Measurements from ENCODE around the gene PDE4D.

Gene PDE4D

DNA sequence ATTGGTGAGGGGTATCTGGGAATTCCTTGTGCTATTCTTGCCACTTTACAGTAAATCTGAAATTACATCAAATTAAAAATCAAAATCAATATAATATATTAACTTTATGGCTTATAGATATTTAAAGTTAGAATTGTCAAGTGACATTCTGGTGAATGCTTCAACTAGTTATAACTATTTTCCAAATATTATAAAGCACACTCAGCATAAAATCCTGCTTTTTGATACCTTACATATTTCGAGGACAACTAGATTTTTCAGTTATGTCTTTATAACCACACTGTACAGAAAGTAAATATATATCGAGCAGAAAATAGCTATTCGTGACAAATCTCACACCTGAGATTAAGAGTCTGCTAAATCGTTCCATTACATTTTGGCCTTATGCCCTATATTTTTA is 210.2 kb downstream of the PDE4D start:
- Histone ChIP-seq H2BK5ac (ENCODE audit: low read length) (no peak overlapping the region), H3K27me3 (ENCODE audit: control insufficient read depth in 3 of 3, insufficient read depth in 3 of 3, low read depth in 1 of 3, low read length in 3 of 3) (no peaks in the 10 kb centered on the region), H3K79me1 (ENCODE audit: low read depth, low read length) (no peaks in the 10 kb centered on the region), H2AFZ (ENCODE audit: low read length) (no peak overlapping the region), H4K8ac (ENCODE audit: low read depth, low read length) (no peak overlapping the region), H2AK5ac (ENCODE audit: low read depth, low read length) (no peak overlapping the region), H3K4ac (ENCODE audit: low read length) (no peak overlapping the region), H3K14ac (ENCODE audit: low read length) (no peak overlapping the region), H3K9ac (ENCODE audit: low read depth, low read length, poor library complexity) (no peak overlapping the region), H2BK15ac (ENCODE audit: low read length) (no peak overlapping the region), H3K4me1 (ENCODE audit: control insufficient read depth in 2 of 2, insufficient read depth in 1 of 2, low read depth in 1 of 2, low read length in 2 of 2) (no peaks in the 10 kb centered on the region), H4K91ac (ENCODE audit: low read depth, low read length, poor library complexity) (no peak overlapping the region), H3K4me2 (ENCODE audit: insufficient read depth, low read length, poor library complexity, severe bottlenecking) (no peak overlapping the region), H2BK120ac (ENCODE audit: low read depth, low read length) (no peak overlapping the region), H3K23ac (ENCODE audit: low read depth, low read length, poor library complexity) (no peak overlapping the region), H2BK12ac (ENCODE audit: low read length) (no peak overlapping the region), H3K9me3 (replicated peaks in 1 of 2; ENCODE audit: control insufficient read depth in 2 of 2, insufficient read depth in 1 of 2, low read depth in 1 of 2, low read length in 2 of 2) (no peaks in the 10 kb centered on the region), H3K4me3 (ENCODE audit: low read length in 2 of 2) (no peak overlapping the region), H3K18ac (ENCODE audit: low read length) (no peak overlapping the region), H3K36me3 (replicated peaks in 1 of 2; ENCODE audit: control insufficient read depth in 2 of 2, insufficient read depth in 2 of 2, low read length in 2 of 2) (no peaks in the 10 kb centered on the region), H3K27ac (replicated peaks; ENCODE audit: low read length) (no peak overlapping the region)
- no CpG with 5 or more reads among the region's 4 CpGs for WGBS, 2 donors (ENCODE audit: extremely low coverage in 2 of 2, insufficient read length in 2 of 2, insufficient replicate concordance in 1 of 2)
- DNase-seq (ENCODE audit: low spot score): no peak

DNA sequence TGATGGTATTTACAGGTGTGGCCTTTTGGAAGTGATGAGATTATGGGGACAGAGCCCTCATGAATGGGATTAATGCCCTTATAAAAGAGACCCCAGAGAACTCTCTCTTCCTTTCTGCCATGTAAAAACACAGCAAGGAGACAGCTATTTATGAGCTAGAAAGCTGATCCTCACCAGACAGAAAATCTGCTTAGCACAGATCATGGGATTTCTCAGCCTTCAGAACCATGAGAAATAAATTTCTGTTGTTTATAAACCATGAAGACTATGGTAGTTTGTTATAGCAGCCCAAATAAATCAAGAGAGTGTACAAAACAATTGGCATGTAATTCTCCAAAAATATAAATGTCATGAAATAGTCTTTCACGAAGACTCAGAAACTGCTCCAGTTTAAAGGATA is 211.0 kb downstream of the PDE4D start:
- WGBS, 2 donors (ENCODE audit: extremely low coverage in 2 of 2, insufficient read length in 2 of 2, insufficient replicate concordance in 1 of 2): no CpG with 5 or more reads among the region's 1 CpG
- H3K36me3 ChIP-seq (replicated peaks in 1 of 2; ENCODE audit: control insufficient read depth in 2 of 2, insufficient read depth in 2 of 2, low read length in 2 of 2): no peaks in the 10 kb centered on the region

DNA sequence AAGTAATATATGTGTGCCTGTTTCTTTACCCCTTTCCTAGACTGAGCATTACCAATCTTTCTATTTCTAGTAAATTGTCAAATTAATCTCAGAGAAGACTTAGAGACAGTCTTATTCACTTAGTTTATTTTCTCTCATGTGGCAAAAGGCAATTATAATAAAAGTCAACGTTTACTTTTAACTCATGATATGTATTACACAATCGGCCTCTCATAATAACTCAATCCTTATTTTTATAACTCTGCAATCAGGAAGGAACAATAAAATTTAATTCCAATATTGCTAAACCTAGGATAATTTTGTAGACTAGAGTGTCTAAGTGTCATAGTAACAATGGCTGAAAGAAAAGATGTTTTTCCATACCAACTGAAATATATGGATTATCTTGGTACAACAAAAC is 214.6 kb downstream of the PDE4D start:
- Histone ChIP-seq H3K18ac (ENCODE audit: low read length) (no peak overlapping the region), H3K14ac (ENCODE audit: low read length) (no peak overlapping the region), H4K91ac (ENCODE audit: low read depth, low read length, poor library complexity) (no peak overlapping the region), H2BK15ac (ENCODE audit: low read length) (no peak overlapping the region), H3K4me1 (ENCODE audit: control insufficient read depth in 2 of 2, insufficient read depth in 1 of 2, low read depth in 1 of 2, low read length in 2 of 2) (no peaks in the 10 kb centered on the region), H2AFZ (ENCODE audit: low read length) (no peak overlapping the region), H3K27me3 (ENCODE audit: control insufficient read depth in 3 of 3, insufficient read depth in 3 of 3, low read depth in 1 of 3, low read length in 3 of 3) (no peaks in the 10 kb centered on the region), H3K36me3 (replicated peaks in 1 of 2; ENCODE audit: control insufficient read depth in 2 of 2, insufficient read depth in 2 of 2, low read length in 2 of 2) (no peaks in the 10 kb centered on the region), H3K27ac (replicated peaks; ENCODE audit: low read length) (no peak overlapping the region), H3K4me3 (ENCODE audit: low read length in 2 of 2) (no peak overlapping the region), H2BK12ac (ENCODE audit: low read length) (no peak overlapping the region), H3K79me1 (ENCODE audit: low read depth, low read length) (no peaks in the 10 kb centered on the region), H3K4me2 (ENCODE audit: insufficient read depth, low read length, poor library complexity, severe bottlenecking) (no peak overlapping the region), H4K8ac (ENCODE audit: low read depth, low read length) (no peak overlapping the region), H2BK5ac (ENCODE audit: low read length) (no peak overlapping the region), H3K4ac (ENCODE audit: low read length) (no peak overlapping the region), H3K23ac (ENCODE audit: low read depth, low read length, poor library complexity) (no peak overlapping the region), H2BK120ac (ENCODE audit: low read depth, low read length) (no peak overlapping the region), H3K9me3 (replicated peaks in 1 of 2; ENCODE audit: control insufficient read depth in 2 of 2, insufficient read depth in 1 of 2, low read depth in 1 of 2, low read length in 2 of 2) (no peaks in the 10 kb centered on the region), H3K9ac (ENCODE audit: low read depth, low read length, poor library complexity) (no peak overlapping the region), H2AK5ac (ENCODE audit: low read depth, low read length) (no peak overlapping the region)
- DNase-seq (ENCODE audit: low spot score): no peak
- no CpG with 5 or more reads among the region's 2 CpGs for WGBS, 2 donors (ENCODE audit: extremely low coverage in 2 of 2, insufficient read length in 2 of 2, insufficient replicate concordance in 1 of 2)

More for the DNA sequence above, 211.0 kb downstream of the PDE4D start:
- Histone ChIP-seq H2BK15ac (ENCODE audit: low read length) (no peak overlapping the region), H3K9ac (ENCODE audit: low read depth, low read length, poor library complexity) (no peak overlapping the region), H2BK120ac (ENCODE audit: low read depth, low read length) (no peak overlapping the region), H3K23ac (ENCODE audit: low read depth, low read length, poor library complexity) (no peak overlapping the region), H3K4ac (ENCODE audit: low read length) (no peak overlapping the region), H3K79me1 (ENCODE audit: low read depth, low read length) (no peaks in the 10 kb centered on the region), H3K27ac (replicated peaks; ENCODE audit: low read length) (no peak overlapping the region), H3K18ac (ENCODE audit: low read length) (no peak overlapping the region), H3K27me3 (ENCODE audit: control insufficient read depth in 3 of 3, insufficient read depth in 3 of 3, low read depth in 1 of 3, low read length in 3 of 3) (no peaks in the 10 kb centered on the region), H3K4me2 (ENCODE audit: insufficient read depth, low read length, poor library complexity, severe bottlenecking) (no peak overlapping the region), H3K14ac (ENCODE audit: low read length) (no peak overlapping the region), H2BK12ac (ENCODE audit: low read length) (no peak overlapping the region), H2AFZ (ENCODE audit: low read length) (no peak overlapping the region), H4K8ac (ENCODE audit: low read depth, low read length) (no peak overlapping the region), H3K4me1 (ENCODE audit: control insufficient read depth in 2 of 2, insufficient read depth in 1 of 2, low read depth in 1 of 2, low read length in 2 of 2) (no peaks in the 10 kb centered on the region), H3K9me3 (replicated peaks in 1 of 2; ENCODE audit: control insufficient read depth in 2 of 2, insufficient read depth in 1 of 2, low read depth in 1 of 2, low read length in 2 of 2) (no peaks in the 10 kb centered on the region), H2AK5ac (ENCODE audit: low read depth, low read length) (no peak overlapping the region), H4K91ac (ENCODE audit: low read depth, low read length, poor library complexity) (no peak overlapping the region), H3K4me3 (ENCODE audit: low read length in 2 of 2) (no peak overlapping the region), H2BK5ac (ENCODE audit: low read length) (no peak overlapping the region)
- no peak for DNase-seq (ENCODE audit: low spot score)

DNA sequence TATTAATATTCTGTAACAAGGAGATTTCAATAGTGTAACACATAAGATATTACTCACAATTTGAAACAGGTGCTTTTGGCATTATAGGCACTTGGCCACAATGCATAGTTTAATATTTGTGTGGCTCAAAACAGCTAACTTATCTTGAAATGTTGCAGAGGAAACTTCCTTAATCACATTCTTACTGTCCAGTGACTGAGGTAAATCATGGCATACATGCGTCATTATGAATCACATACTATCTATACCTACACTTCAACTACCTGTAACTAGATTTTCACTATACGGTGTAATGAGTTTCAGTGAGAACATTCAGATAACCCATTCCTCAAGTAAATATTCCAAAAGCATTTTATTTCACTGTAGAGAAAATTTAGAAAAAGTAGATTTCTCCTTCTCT is 218.8 kb downstream of the PDE4D start:
- Histone ChIP-seq H3K4ac (ENCODE audit: low read length) (no peak overlapping the region), H3K27ac (replicated peaks; ENCODE audit: low read length) (no peak overlapping the region), H4K91ac (ENCODE audit: low read depth, low read length, poor library complexity) (no peak overlapping the region), H2AK5ac (ENCODE audit: low read depth, low read length) (no peak overlapping the region), H2BK12ac (ENCODE audit: low read length) (no peak overlapping the region), H3K36me3 (replicated peaks in 1 of 2; ENCODE audit: control insufficient read depth in 2 of 2, insufficient read depth in 2 of 2, low read length in 2 of 2) (no peaks in the 10 kb centered on the region), H3K4me3 (ENCODE audit: low read length in 2 of 2) (no peak overlapping the region), H3K18ac (ENCODE audit: low read length) (no peak overlapping the region), H3K4me1 (ENCODE audit: control insufficient read depth in 2 of 2, insufficient read depth in 1 of 2, low read depth in 1 of 2, low read length in 2 of 2) (no peaks in the 10 kb centered on the region), H2AFZ (ENCODE audit: low read length) (no peak overlapping the region), H2BK5ac (ENCODE audit: low read length) (no peak overlapping the region), H3K14ac (ENCODE audit: low read length) (no peak overlapping the region), H2BK120ac (ENCODE audit: low read depth, low read length) (no peak overlapping the region), H3K27me3 (ENCODE audit: control insufficient read depth in 3 of 3, insufficient read depth in 3 of 3, low read depth in 1 of 3, low read length in 3 of 3) (no peaks in the 10 kb centered on the region), H3K4me2 (ENCODE audit: insufficient read depth, low read length, poor library complexity, severe bottlenecking) (no peak overlapping the region), H3K9me3 (replicated peaks in 1 of 2; ENCODE audit: control insufficient read depth in 2 of 2, insufficient read depth in 1 of 2, low read depth in 1 of 2, low read length in 2 of 2) (no peaks in the 10 kb centered on the region), H4K8ac (ENCODE audit: low read depth, low read length) (no peak overlapping the region), H2BK15ac (ENCODE audit: low read length) (no peak overlapping the region), H3K79me1 (ENCODE audit: low read depth, low read length) (no peaks in the 10 kb centered on the region), H3K9ac (ENCODE audit: low read depth, low read length, poor library complexity) (no peak overlapping the region), H3K23ac (ENCODE audit: low read depth, low read length, poor library complexity) (no peak overlapping the region)
- no peak for DNase-seq (ENCODE audit: low spot score)
- WGBS, 2 donors (ENCODE audit: extremely low coverage in 2 of 2, insufficient read length in 2 of 2, insufficient replicate concordance in 1 of 2): no CpG with 5 or more reads among the region's 2 CpGs
